Right lobe of liver (tissue), 6 donors: ENCODE results near the gene SLC24A3. TPM values are rescaled to one million over a fixed set of nuclear protein-coding genes. Genes with fewer than 3 reads are reported as not detected.

Experiments
- ATAC-seq, 4 donors: fragments of 200-7000 bp; cut with Tn5 transposase; one replicate each; pipeline ENCODE4 v1.9.1; 2020; ENCODE audit warnings: mild to moderate bottlenecking in 4 of 4, moderate library complexity in 4 of 4
- DNase-seq, 3 donors: peaks; one replicate each; pipeline ENCODE4 v3.0.0-alpha.2; 2020
- H3K27ac ChIP-seq, 3 donors: fragments of 200-600 bp; one replicate each; pipeline ENCODE4 v1.8.0; 2022
- H3K27me3 ChIP-seq, 2 donors: fragments of 200-600 bp; one replicate each; pipeline ENCODE4 v1.8.0; 2022
- H3K36me3 ChIP-seq, 4 donors: fragments of 200-600 bp; sonication (generic) in 1 of 4; one replicate each; pipeline versions ENCODE4 v1.5.1 to v1.8.0; 2017 to 2022; ENCODE audit warnings: control low read depth in 1 of 4
- H3K4me1 ChIP-seq, 4 donors: fragments of 200-600 bp; sonication (generic) in 1 of 4; one replicate each; pipeline versions ENCODE4 v1.5.1 to v1.8.0; 2017 to 2022; ENCODE audit warnings: control low read depth in 1 of 4
- H3K4me3 ChIP-seq, 3 donors: fragments of 200-600 bp; one replicate each; pipeline ENCODE4 v1.8.0; 2022
- H3K9me3 ChIP-seq, 4 donors: fragments of 200-600 bp; sonication (generic) in 1 of 4; one replicate each; pipeline versions ENCODE4 v1.5.1 to v1.8.0; 2017 to 2022; ENCODE audit warnings: control low read depth in 1 of 4
- CTCF ChIP-seq, 4 donors: fragments of 200-600 bp in 3 of 4; fragments of 450-650 bp in 1 of 4; IDR thresholded peaks; one replicate each; pipeline versions ENCODE4 v1.5.1 to v1.8.0; 2016 to 2022; ENCODE audit warnings: antibody characterized with exemption in 4 of 4, mild to moderate bottlenecking in 2 of 4
- POLR2A ChIP-seq: fragments of 450-650 bp; IDR thresholded peaks from one replicate; pipeline ENCODE4 v1.6.1; 2017; ENCODE audit warnings: antibody characterized with exemption, mild to moderate bottlenecking
- WGBS: methylation state at CpG from one replicate; pipeline ENCODE4 v1.1.6; 2018; ENCODE audit warnings: low coverage, low lambda C conversion rate; ENCODE audit not compliant: insufficient coverage; ENCODE audit errors: missing lambda C conversion rate; 5-methylcytosine and 5-hydroxymethylcytosine counted together
- intact Hi-C, 2 donors: fragments of 100-400 bp; cut with DNase I; formaldehyde crosslinking; loops; one replicate each; pipeline versions ENCODE4 v1.11.2 to v1.14.1; 2022
- total RNA-seq, 6 experiments: library from RNA; depleted of rRNA in 2 of 6; stranded (reverse); fragments of >200 nt in 2 of 6; fragmentation: NEBNext Ultra II Directional in 3 of 6; extraction: Animal tissue kit (Norgen Biotek cat#: 25700) in 3 of 6; gene quantifications; one replicate each; pipeline versions ENCODE4 v1.1.0 to v1.2.4, GENCODE V29; 2016 to 2023
- donor health status: DM: no; HTN: yes; CAD: no.
- donor health status: DM: no; HTN: no; CAD: no.
- donor health status: DM: no; HTN: no; CAD: no.
- donor health status: DM: no; HTN: yes; CAD: no.
- donor health status: DM: no; HTN: yes; CAD: no.

The SLC24A3 gene
- total RNA-seq, 6 experiments from 2014 or later, result 0.06 to 0.49 (median 0.27) TPM

DNA sequence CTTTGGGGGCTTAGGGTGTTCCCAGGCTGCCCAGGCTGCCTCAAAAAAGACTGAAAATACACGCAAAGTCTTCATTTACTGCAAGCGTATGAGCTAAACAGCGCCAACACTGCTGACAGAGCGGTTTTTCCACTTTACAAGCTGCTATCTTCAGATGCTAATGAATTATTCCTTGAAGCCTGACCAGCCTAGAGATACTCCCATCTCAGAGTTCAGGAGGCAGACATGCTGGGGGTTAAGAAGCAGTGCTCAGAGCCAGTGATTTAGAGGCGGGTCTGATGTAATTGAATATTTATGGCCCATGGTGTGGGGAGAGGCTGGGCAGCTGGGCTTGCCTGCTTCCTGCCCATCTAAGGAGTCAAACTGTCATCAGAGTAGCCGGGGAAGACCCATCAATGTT, 241.4 kb downstream of the SLC24A3 start:
- DNase-seq (no peak), ATAC-seq (no peak)
- no peak for TF ChIP-seq POLR2A
- TF ChIP-seq CTCF (IDR thresholded peaks at IDR 0.05), result no peak

DNA sequence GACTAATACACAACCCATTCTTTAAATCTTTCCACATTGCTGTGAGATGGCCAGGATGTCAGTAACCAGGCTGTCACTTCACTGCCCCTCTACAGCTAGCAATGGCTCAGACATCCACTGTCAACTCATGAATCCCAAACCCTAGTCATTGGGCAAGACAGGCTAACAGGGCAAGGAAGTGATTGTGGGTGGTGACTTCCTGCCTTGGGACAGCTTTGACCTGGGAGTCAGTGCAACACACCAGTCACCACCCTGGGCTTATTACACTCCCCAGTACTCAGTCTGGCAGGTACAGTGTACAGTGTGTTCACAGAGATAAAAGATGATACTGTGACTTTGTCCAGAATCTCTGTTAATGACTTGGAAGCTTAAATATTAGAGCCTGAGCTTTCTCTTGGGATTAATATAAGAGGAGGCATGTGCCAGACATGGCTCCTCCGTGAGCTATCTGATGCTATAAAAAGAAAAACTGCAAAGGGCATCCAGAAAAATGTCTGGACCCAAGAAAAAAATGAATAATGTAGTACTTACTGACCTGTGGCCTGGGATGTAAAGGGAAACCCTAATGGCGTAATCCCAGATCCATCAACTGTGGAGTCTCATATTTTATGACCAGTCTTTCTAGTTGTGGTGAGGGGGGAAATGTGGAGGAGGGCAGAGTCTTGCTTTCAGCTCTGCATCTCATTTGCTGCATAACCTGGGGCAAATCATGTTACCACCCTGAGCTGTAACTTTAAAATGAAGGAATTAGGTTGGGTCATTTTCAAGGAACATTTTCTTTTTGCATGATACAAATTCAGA, 244.4 kb downstream of the SLC24A3 start:
- Histone ChIP-seq H3K9me3 (no peaks in the 10 kb centered on the region), H3K4me1 (no peaks in the 10 kb centered on the region), H3K27ac (no peak overlapping the region), H3K36me3 (no peaks in the 10 kb centered on the region), H3K4me3 (no peak overlapping the region), H3K27me3 (no peaks in the 10 kb centered on the region)
- TF ChIP-seq POLR2A, result no peak
- TF ChIP-seq CTCF (IDR thresholded peaks at IDR 0.05), result no peak
- 57% methylated on average over 2 of the region's 2 CpGs for WGBS
- intact Hi-C loops, result no loop called here
- no peak for DNase-seq
- ATAC-seq, result peak in 1 of 4 donors; percentile 24

More for the DNA sequence above, 241.4 kb downstream of the SLC24A3 start:
- Histone ChIP-seq H3K4me3 (no peak overlapping the region), H3K27me3 (no peaks in the 10 kb centered on the region), H3K27ac (no peak overlapping the region), H3K36me3 (no peaks in the 10 kb centered on the region), H3K4me1 (no peaks in the 10 kb centered on the region), H3K9me3 (no peaks in the 10 kb centered on the region)
- 82% methylated on average over 6 of the region's 6 CpGs for WGBS
- intact Hi-C loops, result no loop called here

DNA sequence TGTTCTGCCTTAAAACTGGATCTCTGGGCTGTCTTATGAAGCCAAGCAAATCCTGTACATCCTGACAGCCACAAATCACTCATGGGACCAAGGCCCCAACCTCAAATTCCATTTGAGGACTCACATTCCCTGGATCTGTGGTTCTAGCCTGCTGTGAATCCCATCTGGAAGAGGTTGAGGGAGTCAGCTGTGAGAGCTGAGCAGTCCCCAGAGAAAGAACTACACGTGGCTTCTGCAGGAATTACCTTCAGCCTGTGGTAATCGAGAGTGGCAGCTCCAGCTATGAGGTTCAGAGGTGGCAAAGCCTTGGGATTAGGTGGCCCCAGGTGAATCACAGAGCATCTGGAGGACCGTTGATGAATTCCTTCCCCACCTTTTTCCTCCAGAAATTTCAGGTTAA, 245.2 kb downstream of the SLC24A3 start:
- Histone ChIP-seq H3K27me3 (no peaks in the 10 kb centered on the region), H3K27ac (no peak overlapping the region), H3K4me3 (no peak overlapping the region), H3K4me1 (no peaks in the 10 kb centered on the region), H3K36me3 (no peaks in the 10 kb centered on the region), H3K9me3 (no peaks in the 10 kb centered on the region)
- WGBS, result 44% methylated on average over 2 of the region's 3 CpGs
- TF ChIP-seq CTCF (IDR thresholded peaks at IDR 0.05), result no peak
- TF ChIP-seq POLR2A, result no peak
- ATAC-seq, result no peak
- intact Hi-C loops, result no loop called here
- DNase-seq, result no peak

DNA sequence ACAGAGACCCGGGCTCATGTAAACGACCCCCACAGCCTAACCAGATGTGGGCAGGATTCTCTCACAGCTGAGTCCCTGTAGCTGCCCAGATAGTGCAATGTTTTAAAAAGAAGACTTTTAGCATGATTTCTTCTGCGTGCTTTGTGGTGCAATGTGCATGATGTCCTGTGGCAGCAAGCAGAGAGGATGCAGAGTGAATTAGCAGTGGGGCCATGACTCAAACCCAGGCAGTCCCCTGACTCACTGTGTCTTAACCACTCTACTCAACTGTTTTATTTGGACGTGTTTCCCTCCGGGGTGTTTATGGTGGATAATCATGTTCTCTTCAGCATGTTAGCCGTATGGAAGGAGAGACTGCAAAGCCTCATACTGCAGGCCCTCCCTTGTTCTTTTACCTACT, 247.9 kb downstream of the SLC24A3 start:
- TF ChIP-seq POLR2A (no peak), CTCF (IDR thresholded peaks at IDR 0.05) (no peak)
- no peak overlapping the region for H3K27ac ChIP-seq
- no peaks in the 10 kb centered on the region for H3K9me3 ChIP-seq
- 37% methylated on average over 5 of the region's 6 CpGs for WGBS
- H3K36me3 ChIP-seq, result no peaks in the 10 kb centered on the region
- no peaks in the 10 kb centered on the region for H3K4me1 ChIP-seq
- H3K27me3 ChIP-seq, result no peaks in the 10 kb centered on the region
- H3K4me3 ChIP-seq, result no peak overlapping the region
- intact Hi-C loops, result no loop called here
- ATAC-seq (no peak), DNase-seq (no peak)
